Hematopoietic multipotent progenitor cell treated with erythropoietin and hydrocortisone succinate and interleukin-3 and kit ligand, for 17 days (in vitro differentiated cells): ENCODE results near the gene TTC3.
A peak's percentile ranks its signal among the peaks of the same experiment; 100 is the strongest.

Experiments used
- DNase-seq: peaks from one replicate; pipeline ENCODE4 v3.0.0-alpha.2; 2015; ENCODE audit warnings: low spot score

Gene TTC3

GRCh38 chr21:37153196-37153934, 80.3 kb downstream of the TTC3 start:
- DNase-seq = no peak

GRCh38 chr21:37153935-37154350, 80.9 kb downstream of the TTC3 start:
- no peak for DNase-seq

- DNase-seq = no peak
These were observed 82.1 kb downstream of the TTC3 start for GRCh38 chr21:37155186-37155585.

GRCh38 chr21:37157938-37158337, 84.9 kb downstream of the TTC3 start:
- DNase-seq = no peak

- no peak for DNase-seq
These were observed 86.2 kb downstream of the TTC3 start for GRCh38 chr21:37159053-37159776.

GRCh38 chr21:37159949-37160348, 86.9 kb downstream of the TTC3 start:
- no peak for DNase-seq

GRCh38 chr21:37164742-37165141, 91.7 kb downstream of the TTC3 start:
- no peak for DNase-seq

GRCh38 chr21:37165586-37165985, 92.5 kb downstream of the TTC3 start:
- no peak for DNase-seq

GRCh38 chr21:37166733-37167132, 93.7 kb downstream of the TTC3 start:
- DNase-seq = peak; percentile 48

- DNase-seq = no peak
These were observed 95.6 kb downstream of the TTC3 start for GRCh38 chr21:37168666-37169065.

- DNase-seq = no peak
These were observed 99.6 kb downstream of the TTC3 start for GRCh38 chr21:37172646-37173045.

GRCh38 chr21:37176716-37177115, 103.7 kb downstream of the TTC3 start:
- DNase-seq = no peak

GRCh38 chr21:37181059-37181458, 108.0 kb downstream of the TTC3 start:
- DNase-seq = no peak

- no peak for DNase-seq
These were observed 109.2 kb downstream of the TTC3 start for GRCh38 chr21:37182222-37182621.

GRCh38 chr21:37183749-37184148, 110.7 kb downstream of the TTC3 start:
- DNase-seq = no peak

GRCh38 chr21:37184784-37185593, 111.9 kb downstream of the TTC3 start:
- DNase-seq = no peak

GRCh38 chr21:37186983-37187382, 113.9 kb downstream of the TTC3 start:
- DNase-seq = no peak

GRCh38 chr21:37188825-37189224, 115.8 kb downstream of the TTC3 start:
- DNase-seq = no peak

- DNase-seq = no peak
These were observed 119.0 kb downstream of the TTC3 start for GRCh38 chr21:37192019-37192418.

- DNase-seq = no peak
These were observed 120.0 kb downstream of the TTC3 start for GRCh38 chr21:37193006-37193405.

- no peak for DNase-seq
These were observed 120.6 kb downstream of the TTC3 start for GRCh38 chr21:37193676-37194075.

- no peak for DNase-seq
These were observed 122.0 kb downstream of the TTC3 start for GRCh38 chr21:37195059-37195458.

- DNase-seq = no peak
These were observed 122.6 kb downstream of the TTC3 start for GRCh38 chr21:37195610-37196009.
